PFSK-1 (cell line): ENCODE results near the gene TENT5C.

Experiments used
- FOXP2 ChIP-seq: optimal IDR thresholded peaks from 2 replicates; pipeline ENCODE3; 2011; ENCODE audit warnings: borderline replicate concordance, control low read depth, inconsistent platforms; ENCODE audit not compliant: insufficient read depth; ENCODE audit errors: extremely low read length, extremely low read depth
- POLR2AphosphoS5 ChIP-seq: IDR thresholded peaks from 2 replicates; pipeline ENCODE4 v1.6.1; 2012; ENCODE audit warnings: low read depth, mild to moderate bottlenecking, control low read depth, low read length, moderate library complexity
- REST ChIP-seq, 2 experiments: IDR thresholded peaks; 2 replicates each; pipeline versions ENCODE4 v1.6.1 to v1.8.0; 2011 to 2012; ENCODE audit warnings: low read depth in 2 of 2, low read length in 2 of 2, control low read depth in 1 of 2, inconsistent platforms in 1 of 2, mild to moderate bottlenecking in 1 of 2, moderate library complexity in 1 of 2; ENCODE audit not compliant: insufficient read depth in 1 of 2
- SIN3A ChIP-seq: IDR thresholded peaks from 2 replicates; pipeline ENCODE4 v1.6.1; 2012; ENCODE audit warnings: mild to moderate bottlenecking, low read length, moderate library complexity, borderline replicate concordance; ENCODE audit not compliant: insufficient read depth
- TAF1 ChIP-seq: IDR thresholded peaks from 2 replicates; pipeline ENCODE4 v1.6.1; 2012; ENCODE audit warnings: low read length, control low read depth, borderline replicate concordance; ENCODE audit not compliant: insufficient read depth

DNA sequence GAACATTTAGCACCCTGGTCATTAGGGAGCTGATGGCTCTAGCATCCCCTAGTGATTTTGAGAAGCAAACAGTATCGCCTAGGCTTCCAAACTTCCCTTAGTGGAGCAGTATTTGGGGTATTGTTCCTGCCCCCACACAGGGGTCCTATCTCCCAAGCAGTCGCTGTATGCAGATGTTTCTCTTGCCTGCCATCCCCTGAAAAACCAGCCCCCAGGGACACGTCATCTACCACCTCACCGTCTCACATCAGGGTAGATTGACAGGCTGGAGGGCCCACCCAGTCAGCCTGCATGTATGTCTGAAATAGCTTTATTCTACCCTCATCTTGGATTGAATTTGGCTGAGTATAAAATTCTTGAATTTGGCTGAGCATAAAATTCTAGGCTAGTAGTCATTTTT lies 33.9 kb downstream of the TENT5C start:
- no peak for TF ChIP-seq POLR2AphosphoS5
- TF ChIP-seq TAF1 = no peak
- TF ChIP-seq REST (IDR thresholded peaks at IDR 0.05; ENCODE audit: insufficient read depth in 1 of 2, low read depth in 2 of 2, low read length in 2 of 2) = no peak
- no peak for TF ChIP-seq FOXP2
- no peak for TF ChIP-seq SIN3A
